HuH-7.5 (cell line): ENCODE results near the gene SENP7.
"Not testable (repeated sequence)": the region's sequence is repeated elsewhere in the genome, so short reads cannot be mapped to it uniquely, and the experiment has no call there.

Source experiments
- DNase-seq: peaks from one replicate; pipeline ENCODE4 v3.0.0; 2011; ENCODE audit warnings: low spot score

SENP7 gene

DNA sequence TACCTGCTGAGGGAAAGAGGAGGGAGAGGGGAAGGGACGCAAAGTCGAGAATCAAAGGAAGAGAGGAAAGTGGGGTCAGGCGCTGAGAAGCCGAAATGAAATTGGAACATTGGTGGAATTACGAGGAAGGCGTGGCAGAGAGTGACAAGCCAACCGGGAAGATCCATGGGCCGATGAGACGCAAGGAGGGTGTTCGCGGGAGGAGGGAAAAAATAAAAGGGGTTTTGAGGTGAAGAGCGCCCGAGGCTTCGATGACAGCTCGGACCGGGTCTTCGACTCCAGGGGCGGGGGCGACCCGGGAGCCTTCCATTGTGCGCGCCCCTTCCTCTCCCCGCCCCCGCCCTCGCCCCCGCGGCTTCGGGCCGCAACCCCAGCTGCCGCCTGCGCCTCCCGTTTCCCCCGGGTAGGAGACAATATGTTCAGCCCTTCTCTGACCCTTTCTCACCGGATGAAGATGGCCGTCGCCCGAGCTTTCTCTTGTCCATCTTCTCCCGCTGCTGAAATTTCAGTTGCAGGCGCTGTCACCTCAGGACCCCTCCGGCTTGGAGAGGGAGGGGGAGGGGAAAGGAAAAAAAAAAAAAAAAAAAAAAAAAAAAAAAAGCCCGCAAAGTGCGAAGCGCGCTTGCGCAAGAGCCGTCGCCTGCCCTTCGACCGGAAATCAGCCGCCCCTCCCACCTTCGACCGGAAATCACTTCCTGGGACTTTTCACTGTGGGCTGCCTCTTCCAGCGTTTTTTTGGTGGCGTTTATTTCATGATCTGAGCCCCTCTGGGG, at the start of gene SENP7:
Gene SENP7, minus strand, starts transcription at position 567 of the 773 bp plus-strand sequence. Its CDS starts 82 bp downstream, at position 485.
- DNase-seq, result peak; percentile 61

GRCh38 chr3:101561630-101562328, 48.8 kb upstream of the SENP7 start, which contains the start of gene TRMT10C:
TSS of gene TRMT10C (plus strand) at chr3:101561868. CDS start at chr3:101564782, 2,914 bp downstream.
- peak; percentile 81 for DNase-seq

DNA sequence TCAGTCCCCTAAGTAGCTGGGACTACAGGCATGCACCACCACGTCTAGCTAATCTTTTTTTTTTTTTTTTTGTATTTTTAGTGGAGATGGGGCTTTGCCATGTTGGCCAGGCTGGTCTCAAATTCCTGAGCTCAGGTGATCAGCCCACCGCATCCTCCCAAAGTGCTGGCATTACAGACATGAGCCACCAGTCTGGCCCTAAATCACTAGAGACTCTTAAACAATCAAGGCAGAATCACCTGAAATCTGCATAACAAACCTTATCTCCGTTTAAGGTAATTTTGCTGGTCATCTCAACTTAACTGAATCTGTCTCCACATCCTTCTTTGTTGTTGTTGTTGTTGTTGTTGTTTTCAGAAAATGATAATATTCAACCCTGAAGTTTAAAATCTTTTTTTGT, 43.1 kb upstream of the SENP7 start:
- no peak for DNase-seq

DNA sequence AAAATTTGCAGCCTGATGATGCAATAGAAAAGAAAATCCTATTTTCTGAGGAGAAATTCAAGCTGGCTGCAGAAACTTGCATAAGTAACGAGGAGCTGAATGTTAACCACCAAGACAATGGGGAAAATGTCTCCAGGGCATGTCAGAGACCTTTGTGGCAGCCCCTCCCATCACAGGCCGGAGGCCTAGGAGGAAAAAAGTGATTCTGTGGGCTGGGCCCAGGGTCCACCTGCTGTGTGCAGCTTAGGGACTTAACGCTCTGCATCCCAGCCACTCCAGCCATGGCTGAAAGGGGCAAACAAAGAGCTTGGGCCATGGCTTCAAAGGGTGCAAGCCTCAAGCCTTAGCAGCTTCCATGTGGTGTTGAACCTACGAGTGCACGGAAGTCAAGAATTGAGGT, 40.4 kb upstream of the SENP7 start:
- not testable (repeated sequence) for DNase-seq

DNA sequence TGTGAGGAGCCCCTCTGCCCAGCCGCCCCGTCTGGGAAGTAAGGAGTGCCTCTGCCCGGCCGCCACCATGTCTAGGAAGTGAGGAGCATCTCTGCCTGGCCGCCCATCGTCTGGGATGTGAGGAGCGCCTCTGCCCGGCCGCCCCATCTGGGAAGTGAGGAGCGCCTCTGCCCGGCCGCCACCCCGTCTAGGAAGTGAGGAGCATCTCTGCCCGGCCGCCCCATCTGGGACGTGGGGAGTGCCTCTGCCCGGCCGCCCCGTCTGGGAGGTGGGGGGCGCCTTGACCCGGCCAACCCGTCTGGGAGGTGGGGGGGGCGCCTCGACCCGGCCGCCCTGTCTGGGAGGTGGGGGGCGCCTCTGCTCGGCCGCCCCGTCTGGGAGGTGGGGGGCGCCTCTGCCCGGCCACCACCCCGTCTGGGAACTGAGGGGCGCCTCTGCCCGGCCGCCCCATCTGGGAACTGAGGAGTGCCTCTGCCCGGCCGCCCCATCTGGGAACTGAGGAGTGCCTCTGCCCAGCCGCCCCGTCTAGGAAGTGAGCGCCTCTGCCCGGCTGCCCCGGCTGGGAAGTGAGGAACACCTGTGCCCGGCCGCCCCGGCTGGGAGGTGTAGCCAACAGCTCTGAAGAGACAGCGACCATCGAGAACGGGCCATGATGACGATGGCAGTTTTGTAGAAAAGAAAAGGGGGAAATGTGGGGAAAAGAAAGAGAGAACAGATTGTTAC, 38.5 kb upstream of the SENP7 start:
- not testable (repeated sequence) for DNase-seq

DNA sequence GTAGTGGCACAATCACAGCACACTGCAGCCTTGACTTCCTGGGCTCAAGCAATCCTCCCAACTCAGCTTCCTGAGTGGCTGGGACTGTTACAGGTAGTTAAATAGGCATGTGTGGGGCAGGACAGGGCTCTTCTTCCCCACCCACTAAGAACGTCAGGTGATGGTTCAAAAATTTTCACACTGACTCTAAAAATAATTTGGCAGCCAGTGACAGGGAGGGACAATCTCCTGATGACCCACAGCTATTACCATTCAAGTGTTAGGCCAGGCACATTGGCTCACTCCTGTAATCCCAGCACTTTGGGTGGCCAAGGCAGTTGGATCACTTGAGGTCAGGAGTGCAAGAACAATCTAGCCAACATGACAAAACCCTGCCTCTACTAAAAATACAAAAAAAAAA, 36.5 kb upstream of the SENP7 start:
- no peak for DNase-seq

- peak; percentile 66 for DNase-seq
Measured at GRCh38 chr3:101548527-101549105, 35.6 kb upstream of the SENP7 start.

GRCh38 chr3:101544161-101544850, 31.3 kb upstream of the SENP7 start:
- no peak for DNase-seq

- DNase-seq, result no peak
Measured at GRCh38 chr3:101542957-101543356, 29.9 kb upstream of the SENP7 start.

- DNase-seq, result not testable (repeated sequence)
Measured at GRCh38 chr3:101536955-101537354, 23.9 kb upstream of the SENP7 start.

GRCh38 chr3:101536266-101536665, 23.3 kb upstream of the SENP7 start:
- DNase-seq, result no peak

GRCh38 chr3:101535221-101535620, 22.2 kb upstream of the SENP7 start:
- DNase-seq, result no peak

- DNase-seq, result no peak
Measured at GRCh38 chr3:101533603-101533968, 20.6 kb upstream of the SENP7 start.

- DNase-seq, result no peak
Measured at GRCh38 chr3:101532783-101533602, 20.0 kb upstream of the SENP7 start.

DNA sequence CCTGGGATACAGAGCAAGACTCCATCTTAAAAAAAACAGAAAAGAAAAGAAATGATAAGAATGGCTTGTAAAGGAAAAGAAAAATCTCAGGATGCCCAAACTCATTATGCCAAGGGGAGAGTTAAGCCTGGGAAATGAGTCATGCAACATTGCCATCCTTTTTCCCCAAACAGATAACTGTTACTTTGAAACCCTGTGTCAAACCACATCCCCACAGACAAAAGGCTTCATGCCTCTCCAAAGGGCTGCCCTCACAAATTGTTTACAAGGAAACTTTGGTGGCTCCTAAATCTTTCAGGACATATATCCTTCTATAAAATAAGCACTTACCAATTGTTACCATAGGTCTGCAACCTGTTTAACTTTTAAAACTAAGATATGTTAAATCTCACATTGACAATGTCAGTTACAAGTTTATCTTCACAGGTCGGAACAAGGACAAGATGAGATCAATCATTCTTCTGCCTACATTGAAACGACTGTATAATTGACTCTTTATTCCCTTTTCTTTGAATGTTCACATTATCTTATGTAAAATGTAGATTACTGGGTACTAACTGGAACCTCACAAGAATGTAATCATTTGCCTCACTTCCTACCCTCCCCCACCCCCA, 18.6 kb upstream of the SENP7 start:
- no peak for DNase-seq

GRCh38 chr3:101530686-101531047, 17.7 kb upstream of the SENP7 start:
- DNase-seq, result no peak

- no peak for DNase-seq
Measured at GRCh38 chr3:101529816-101530685, 17.0 kb upstream of the SENP7 start.

GRCh38 chr3:101527906-101528305, 14.9 kb upstream of the SENP7 start:
- DNase-seq, result no peak

- DNase-seq, result no peak
Measured at GRCh38 chr3:101527441-101527840, 14.4 kb upstream of the SENP7 start.
